GM12872 (cell line): ENCODE data around the gene DIAPH3.

Experiments used
- CTCF ChIP-seq: IDR thresholded peaks from 3 replicates; pipeline ENCODE4 v1.5.1; 2011; ENCODE audit warnings: low read depth, mild to moderate bottlenecking, low read length, moderate library complexity; ENCODE audit not compliant: insufficient read depth

The DIAPH3 gene

GRCh38 chr13:59982631-59983382, 180.9 kb downstream of the DIAPH3 start:
- TF ChIP-seq CTCF = no peak

GRCh38 chr13:59979589-59979988, 184.1 kb downstream of the DIAPH3 start:
- TF ChIP-seq CTCF = no peak

GRCh38 chr13:59978862-59979261, 184.9 kb downstream of the DIAPH3 start:
- no peak for TF ChIP-seq CTCF

GRCh38 chr13:59976856-59977255, 186.9 kb downstream of the DIAPH3 start:
- no peak for TF ChIP-seq CTCF

- no peak for TF ChIP-seq CTCF
These were observed 187.8 kb downstream of the DIAPH3 start for GRCh38 chr13:59975807-59976435.

- no peak for TF ChIP-seq CTCF
These were observed 192.9 kb downstream of the DIAPH3 start for GRCh38 chr13:59970847-59971246.

- no peak for TF ChIP-seq CTCF
These were observed 199.9 kb downstream of the DIAPH3 start for GRCh38 chr13:59963827-59964226.
